ENCODE measurements around the gene BANP. TPM values are rescaled to one million over a fixed set of nuclear protein-coding genes. Genes with fewer than 3 reads are reported as not detected.

The BANP gene
- total RNA-seq, 1 experiment from 2014 or later, result 34.5 TPM

- POLR2A ChIA-PET, result no interaction called here
- H3K9me3 Mint-ChIP-seq, result peaks cover 14% of the 10 kb centered on the region
- H3K4me3 Mint-ChIP-seq, result no peak overlapping the region
- ATAC-seq, result peak; percentile 34
- no peak for TF ChIP-seq ZNF281 (CRISPR knock-in tag; IDR thresholded peaks at IDR 0.05)
- no peak for DNase-seq (ENCODE audit: low spot score)
- CTCF ChIA-PET, result interaction anchor here (1.2 to 1.5 kb wide), 3 partner anchors 40 to 371 kb away, joined by 3 to 4 read pairs (median 3); no protein-coding TSS in a partner anchor
- 0 out of 2 replicates have a peak overlapping the region, but pooled peaks have one; percentile 77 for H3K27ac Mint-ChIP-seq
- H3K27me3 Mint-ChIP-seq (ENCODE audit: low read depth), result no peaks in the 10 kb centered on the region
- H3K36me3 Mint-ChIP-seq, result peaks cover 20% of the 10 kb centered on the region
- peaks cover 31% of the 10 kb centered on the region for H3K4me1 Mint-ChIP-seq
These were observed 15.5 kb downstream of the BANP start for GRCh38 chr16:87966685-87967185.

- DNase-seq (ENCODE audit: low spot score), result no peak
- CTCF ChIA-PET, result interaction anchor here (0.7 kb wide), 1 partner anchor 287 kb away, joined by 4 read pairs; no protein-coding TSS in a partner anchor
- H3K27ac Mint-ChIP-seq, result peak overlapping the region; percentile 87
- H3K27me3 Mint-ChIP-seq (ENCODE audit: low read depth), result no peaks in the 10 kb centered on the region; the same call in 1 of the 2 replicates
- peaks cover 32% of the 10 kb centered on the region for H3K36me3 Mint-ChIP-seq
- TF ChIP-seq ZNF512 (CRISPR knock-in tag; IDR thresholded peaks at IDR 0.05; ENCODE audit: borderline replicate concordance) (no peak), E2F5 (CRISPR knock-in tag; IDR thresholded peaks at IDR 0.05) (no peak), ZNF317 (CRISPR knock-in tag; IDR thresholded peaks at IDR 0.05; ENCODE audit: borderline replicate concordance, low read depth) (no peak), ZNF425 (CRISPR knock-in tag; conservative IDR thresholded peaks at IDR 0.05) (no peak), PRRX2 (CRISPR knock-in tag; IDR thresholded peaks at IDR 0.05) (no peak), USF1 (CRISPR knock-in tag; IDR thresholded peaks at IDR 0.05) (no peak), NFATC4 (CRISPR knock-in tag; IDR thresholded peaks at IDR 0.05) (no peak), CDX4 (CRISPR knock-in tag; IDR thresholded peaks at IDR 0.05; ENCODE audit: borderline replicate concordance) (no peak), STAT6 (CRISPR knock-in tag; conservative IDR thresholded peaks at IDR 0.05; ENCODE audit: low read depth) (no peak), PRDM15 (CRISPR knock-in tag; IDR thresholded peaks at IDR 0.05) (no peak), AR (CRISPR knock-in tag; IDR thresholded peaks at IDR 0.05) (no peak)
- H3K4me3 Mint-ChIP-seq, result no peak overlapping the region
- peaks cover 26% of the 10 kb centered on the region for H3K9me3 Mint-ChIP-seq
- POLR2A ChIA-PET, result no interaction called here
- H3K4me1 Mint-ChIP-seq, result peaks cover 31% of the 10 kb centered on the region
- no peak for ATAC-seq
These were observed 17.3 kb downstream of the BANP start for GRCh38 chr16:87968541-87968940.

All from WTC11 (cell line).